Suppressor macrophage treated with lipopolysaccharide for 4 hours (primary cell): ENCODE data around the gene GNG4.

Experiments
- DNase-seq: peaks from one replicate; pipeline ENCODE4 v3.0.0-alpha.2; 2020

Gene GNG4

GRCh38 chr1:235649368-235650163 is at the start of gene GNG4:
Gene GNG4 (minus strand): TSS chr1:235649784. CDS start chr1:235583838, 65,946 bp downstream.
- peak; percentile 16 for DNase-seq

GRCh38 chr1:235697508-235697907 is 47.9 kb upstream of the GNG4 start:
- no peak for DNase-seq

GRCh38 chr1:235689356-235689755 is 39.8 kb upstream of the GNG4 start:
- no peak for DNase-seq

- DNase-seq, result no peak
Observed at GRCh38 chr1:235688096-235688495, 38.5 kb upstream of the GNG4 start.

GRCh38 chr1:235683653-235684052 is 34.1 kb upstream of the GNG4 start:
- no peak for DNase-seq

GRCh38 chr1:235682216-235682615 is 32.6 kb upstream of the GNG4 start:
- DNase-seq, result no peak

GRCh38 chr1:235679644-235680043 is 30.1 kb upstream of the GNG4 start:
- peak; percentile 2 for DNase-seq

GRCh38 chr1:235679005-235679404 is 29.4 kb upstream of the GNG4 start:
- DNase-seq, result no peak

- DNase-seq, result no peak
Observed at GRCh38 chr1:235675152-235675890, 25.7 kb upstream of the GNG4 start.

- DNase-seq, result no peak
Observed at GRCh38 chr1:235673981-235674380, 24.4 kb upstream of the GNG4 start.

GRCh38 chr1:235671992-235672391 is 22.4 kb upstream of the GNG4 start:
- no peak for DNase-seq

GRCh38 chr1:235670157-235670776 is 20.7 kb upstream of the GNG4 start:
- DNase-seq, result no peak

GRCh38 chr1:235669277-235669676 is 19.7 kb upstream of the GNG4 start:
- DNase-seq, result no peak

GRCh38 chr1:235663628-235664027 is 14.0 kb upstream of the GNG4 start:
- DNase-seq, result no peak

- DNase-seq, result no peak
Observed at GRCh38 chr1:235661568-235661967, 12.0 kb upstream of the GNG4 start.

- no peak for DNase-seq
Observed at GRCh38 chr1:235659186-235659771, 9.7 kb upstream of the GNG4 start.

GRCh38 chr1:235657747-235658526 is 8.4 kb upstream of the GNG4 start:
- DNase-seq, result no peak

GRCh38 chr1:235657269-235657668 is 7.7 kb upstream of the GNG4 start:
- no peak for DNase-seq

GRCh38 chr1:235652364-235652763 is 2.8 kb upstream of the GNG4 start:
- DNase-seq, result no peak

- no peak for DNase-seq
Observed at GRCh38 chr1:235651170-235651806, 1.7 kb upstream of the GNG4 start.

GRCh38 chr1:235650341-235651169 is 971 bp upstream of the GNG4 start:
- DNase-seq, result peak; percentile 12
